ENCODE results near the gene SPAG17.

SPAG17 gene

DNA sequence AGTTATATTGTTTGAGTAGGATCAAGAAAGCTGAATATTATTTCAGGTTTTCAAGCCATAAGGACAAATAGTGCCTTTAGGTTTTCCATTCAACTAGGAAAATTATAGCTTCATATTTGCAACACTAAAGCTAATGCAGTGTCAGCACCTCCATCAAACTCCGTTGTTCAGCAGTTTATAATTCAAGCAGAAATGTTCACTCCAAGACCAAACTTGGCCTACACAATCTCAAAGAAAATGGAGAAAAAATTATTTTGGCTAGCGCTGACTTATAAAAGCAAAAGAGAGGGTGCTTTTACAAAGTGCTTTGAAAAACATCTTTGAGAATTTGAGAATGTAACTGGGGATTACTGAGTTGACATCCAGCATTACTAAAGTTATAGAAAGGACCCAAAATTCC, 1.4 kb downstream of the SPAG17 start:
- TF ChIP-seq YY1 (IDR thresholded peaks at IDR 0.05; ENCODE audit: low read depth), result no peak
- no peak for TF ChIP-seq USF1 (IDR thresholded peaks at IDR 0.05)
- TF ChIP-seq FOXM1 (IDR thresholded peaks at IDR 0.05; ENCODE audit: borderline replicate concordance, low read depth), result no peak
- TF ChIP-seq CEBPB (IDR thresholded peaks at IDR 0.05), result no peak
- TF ChIP-seq RAD21 (IDR thresholded peaks at IDR 0.05; ENCODE audit: low read depth), result no peak
- TF ChIP-seq TCF12 (IDR thresholded peaks at IDR 0.05; ENCODE audit: low read depth), result no peak
- no peak for TF ChIP-seq EP300 (IDR thresholded peaks at IDR 0.05; ENCODE audit: borderline replicate concordance)
- TF ChIP-seq EGR1 (IDR thresholded peaks at IDR 0.05), result no peak
- TF ChIP-seq TAF1 (IDR thresholded peaks at IDR 0.05; ENCODE audit: low read depth), result no peak

- TF ChIP-seq NFIC (IDR thresholded peaks at IDR 0.05), result no peak
- TF ChIP-seq CEBPB (IDR thresholded peaks at IDR 0.05), result no peak
- no peak for TF ChIP-seq CREB1 (IDR thresholded peaks at IDR 0.05; ENCODE audit: low read depth)
Observed at GRCh38 chr1:118177998-118178397, 7.0 kb downstream of the SPAG17 start.

DNA sequence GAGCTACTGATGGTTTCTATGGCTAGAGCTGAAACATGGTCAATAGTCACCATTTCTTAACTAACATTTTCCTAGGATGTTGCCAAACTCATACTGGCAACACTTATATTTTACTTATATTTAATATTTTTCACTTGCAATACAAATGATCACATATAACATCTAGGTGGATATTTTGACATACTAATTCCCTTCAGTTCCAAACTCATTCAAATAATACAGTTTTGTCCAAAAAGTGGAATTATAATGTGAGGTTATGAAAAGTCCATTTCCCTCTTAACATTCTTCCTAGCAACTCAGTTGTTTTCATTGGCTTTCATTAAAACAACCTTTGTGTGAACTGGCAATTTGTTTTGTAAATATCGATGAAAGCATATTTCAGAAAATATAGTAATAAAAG, 16.0 kb downstream of the SPAG17 start:
- TF ChIP-seq TAF1 (IDR thresholded peaks at IDR 0.05; ENCODE audit: low read depth) (no peak), EGR1 (IDR thresholded peaks at IDR 0.05) (no peak), MAX (IDR thresholded peaks at IDR 0.05) (no peak), CEBPB (IDR thresholded peaks at IDR 0.05) (no peak), FOXM1 (IDR thresholded peaks at IDR 0.05; ENCODE audit: borderline replicate concordance, low read depth) (no peak), TEAD4 (IDR thresholded peaks at IDR 0.05) (no peak), ZBTB7A (IDR thresholded peaks at IDR 0.05; ENCODE audit: low read depth) (no peak), YY1 (IDR thresholded peaks at IDR 0.05; ENCODE audit: low read depth) (no peak), RAD21 (IDR thresholded peaks at IDR 0.05; ENCODE audit: low read depth) (no peak), USF1 (IDR thresholded peaks at IDR 0.05) (no peak), CREB1 (IDR thresholded peaks at IDR 0.05; ENCODE audit: low read depth) (no peak), EP300 (IDR thresholded peaks at IDR 0.05; ENCODE audit: borderline replicate concordance) (no peak)
- TF ChIP-seq, protein P1, sequence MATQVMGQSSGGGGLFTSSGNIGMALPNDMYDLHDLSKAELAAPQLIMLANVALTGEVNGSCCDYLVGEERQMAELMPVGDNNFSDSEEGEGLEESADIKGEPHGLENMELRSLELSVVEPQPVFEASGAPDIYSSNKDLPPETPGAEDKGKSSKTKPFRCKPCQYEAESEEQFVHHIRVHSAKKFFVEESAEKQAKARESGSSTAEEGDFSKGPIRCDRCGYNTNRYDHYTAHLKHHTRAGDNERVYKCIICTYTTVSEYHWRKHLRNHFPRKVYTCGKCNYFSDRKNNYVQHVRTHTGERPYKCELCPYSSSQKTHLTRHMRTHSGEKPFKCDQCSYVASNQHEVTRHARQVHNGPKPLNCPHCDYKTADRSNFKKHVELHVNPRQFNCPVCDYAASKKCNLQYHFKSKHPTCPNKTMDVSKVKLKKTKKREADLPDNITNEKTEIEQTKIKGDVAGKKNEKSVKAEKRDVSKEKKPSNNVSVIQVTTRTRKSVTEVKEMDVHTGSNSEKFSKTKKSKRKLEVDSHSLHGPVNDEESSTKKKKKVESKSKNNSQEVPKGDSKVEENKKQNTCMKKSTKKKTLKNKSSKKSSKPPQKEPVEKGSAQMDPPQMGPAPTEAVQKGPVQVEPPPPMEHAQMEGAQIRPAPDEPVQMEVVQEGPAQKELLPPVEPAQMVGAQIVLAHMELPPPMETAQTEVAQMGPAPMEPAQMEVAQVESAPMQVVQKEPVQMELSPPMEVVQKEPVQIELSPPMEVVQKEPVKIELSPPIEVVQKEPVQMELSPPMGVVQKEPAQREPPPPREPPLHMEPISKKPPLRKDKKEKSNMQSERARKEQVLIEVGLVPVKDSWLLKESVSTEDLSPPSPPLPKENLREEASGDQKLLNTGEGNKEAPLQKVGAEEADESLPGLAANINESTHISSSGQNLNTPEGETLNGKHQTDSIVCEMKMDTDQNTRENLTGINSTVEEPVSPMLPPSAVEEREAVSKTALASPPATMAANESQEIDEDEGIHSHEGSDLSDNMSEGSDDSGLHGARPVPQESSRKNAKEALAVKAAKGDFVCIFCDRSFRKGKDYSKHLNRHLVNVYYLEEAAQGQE (IDR thresholded peaks at IDR 0.05; ENCODE audit: low read depth), result no peak

- no peak for TF ChIP-seq TAF1 (IDR thresholded peaks at IDR 0.05; ENCODE audit: low read depth)
- TF ChIP-seq USF1 (IDR thresholded peaks at IDR 0.05), result no peak
- no peak for TF ChIP-seq CREB1 (IDR thresholded peaks at IDR 0.05; ENCODE audit: low read depth)
- TF ChIP-seq FOXM1 (IDR thresholded peaks at IDR 0.05; ENCODE audit: borderline replicate concordance, low read depth), result no peak
- TF ChIP-seq TCF12 (IDR thresholded peaks at IDR 0.05; ENCODE audit: low read depth), result no peak
- TF ChIP-seq TEAD4 (IDR thresholded peaks at IDR 0.05), result no peak
- no peak for TF ChIP-seq CEBPB (IDR thresholded peaks at IDR 0.05)
- no peak for TF ChIP-seq NFIC (IDR thresholded peaks at IDR 0.05)
- TF ChIP-seq, protein P1 (IDR thresholded peaks at IDR 0.05; ENCODE audit: low read depth), result no peak
- no peak for TF ChIP-seq EP300 (IDR thresholded peaks at IDR 0.05; ENCODE audit: borderline replicate concordance)
- TF ChIP-seq ZBTB7A (IDR thresholded peaks at IDR 0.05; ENCODE audit: low read depth), result no peak
- TF ChIP-seq RAD21 (IDR thresholded peaks at IDR 0.05; ENCODE audit: low read depth), result no peak
- no peak for TF ChIP-seq YY1 (IDR thresholded peaks at IDR 0.05; ENCODE audit: low read depth)
- TF ChIP-seq EGR1 (IDR thresholded peaks at IDR 0.05), result no peak
- TF ChIP-seq MAX (IDR thresholded peaks at IDR 0.05), result no peak
Observed at GRCh38 chr1:118160806-118161205, 24.2 kb downstream of the SPAG17 start.

DNA sequence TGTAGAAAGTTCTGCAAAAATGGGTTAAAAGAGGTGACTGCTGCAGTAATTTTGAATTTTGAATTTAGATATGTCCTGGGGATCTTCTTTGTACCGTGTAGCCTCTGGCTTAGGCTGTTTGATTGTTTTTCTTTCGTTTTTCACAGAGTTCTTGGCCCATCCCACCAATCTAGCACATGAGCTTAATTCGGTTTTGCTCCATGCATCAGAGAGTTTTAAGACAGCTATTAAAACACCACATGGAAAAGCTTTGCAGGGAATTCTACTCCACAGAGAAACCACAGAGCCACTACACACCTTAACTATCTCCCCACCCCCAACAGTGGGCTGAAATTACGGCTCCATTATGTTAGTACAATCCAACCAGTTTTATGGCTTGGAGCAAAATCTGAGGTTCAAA, 25.5 kb downstream of the SPAG17 start:
- TF ChIP-seq EP300 (IDR thresholded peaks at IDR 0.05; ENCODE audit: borderline replicate concordance) (no peak), CEBPB (IDR thresholded peaks at IDR 0.05) (no peak), RAD21 (IDR thresholded peaks at IDR 0.05; ENCODE audit: low read depth) (no peak), MAX (IDR thresholded peaks at IDR 0.05) (no peak), YY1 (IDR thresholded peaks at IDR 0.05; ENCODE audit: low read depth) (no peak), USF1 (IDR thresholded peaks at IDR 0.05) (no peak), FOXM1 (IDR thresholded peaks at IDR 0.05; ENCODE audit: borderline replicate concordance, low read depth) (no peak), EGR1 (IDR thresholded peaks at IDR 0.05) (no peak), TCF12 (IDR thresholded peaks at IDR 0.05; ENCODE audit: low read depth) (no peak), TAF1 (IDR thresholded peaks at IDR 0.05; ENCODE audit: low read depth) (no peak), NFIC (IDR thresholded peaks at IDR 0.05) (no peak), CREB1 (IDR thresholded peaks at IDR 0.05; ENCODE audit: low read depth) (no peak), ZBTB7A (IDR thresholded peaks at IDR 0.05; ENCODE audit: low read depth) (no peak), TEAD4 (IDR thresholded peaks at IDR 0.05) (no peak)
- TF ChIP-seq, protein P1 (IDR thresholded peaks at IDR 0.05; ENCODE audit: low read depth), result no peak

Data from Ishikawa (cell line).